Ascending aorta (tissue), 2 donors: ENCODE measurements around the gene LENG9. TPM values are rescaled to one million over a fixed set of nuclear protein-coding genes. Genes with fewer than 3 reads are reported as not detected.

Source experiments
- DNase-seq, 2 donors: peaks; one replicate each; pipeline ENCODE4 v3.0.0-alpha.2; 2019; ENCODE audit warnings: low spot score in 2 of 2
- H3K27ac ChIP-seq, 2 donors: fragments of 200-600 bp; sonication (generic); one replicate each; pipeline ENCODE4 v1.5.1; 2016 to 2017; ENCODE audit warnings: mild to moderate bottlenecking in 1 of 2
- H3K27me3 ChIP-seq: fragments of 200-600 bp; sonication (generic); one replicate; pipeline ENCODE4 v1.5.1; 2017
- H3K36me3 ChIP-seq, 2 donors: fragments of 200-600 bp; sonication (generic); one replicate each; pipeline ENCODE4 v1.5.1; 2016
- H3K4me1 ChIP-seq, 2 donors: fragments of 200-600 bp; sonication (generic); one replicate each; pipeline ENCODE4 v1.5.1; 2016 to 2017; ENCODE audit warnings: mild to moderate bottlenecking in 1 of 2
- H3K4me3 ChIP-seq, 2 donors: fragments of 200-600 bp; sonication (generic); one replicate each; pipeline ENCODE4 v1.5.1; 2016 to 2017; ENCODE audit warnings: mild to moderate bottlenecking in 1 of 2
- H3K9me3 ChIP-seq, 2 donors: fragments of 200-600 bp; sonication (generic); one replicate each; pipeline ENCODE4 v1.5.1; 2016
- CTCF ChIP-seq, 3 experiments: fragments of 200-600 bp in 2 of 3; fragments of 450-650 bp in 1 of 3; sonication (generic) in 2 of 3; IDR thresholded peaks; one replicate each; pipeline ENCODE4 v1.5.1; 2016 to 2019; ENCODE audit warnings: antibody characterized with exemption in 3 of 3, mild to moderate bottlenecking in 1 of 3, moderate library complexity in 1 of 3
- intact Hi-C: fragments of 100-400 bp; cut with DNase I; formaldehyde crosslinking; loops from one replicate; pipeline ENCODE4 v1.15.1; 2023
- total RNA-seq: library from RNA; depleted of rRNA; stranded (reverse); fragments of >200 nt; gene quantifications from one replicate; pipeline ENCODE4 v1.1.0, GENCODE V29; 2016

The LENG9 gene
- total RNA-seq, 1 donor from 2014 or later: 10.1 TPM

- no peaks in the 10 kb centered on the region for H3K9me3 ChIP-seq
- DNase-seq: no peak
- H3K4me3 ChIP-seq: no peak overlapping the region
- TF ChIP-seq CTCF (IDR thresholded peaks at IDR 0.05): peak in 2 of 3 experiments; percentile 55 to 66
- intact Hi-C loops: loop anchor here (5.0 kb wide), 1 partner anchor 196 kb away; no protein-coding TSS in a partner anchor
- H3K36me3 ChIP-seq: no peaks in the 10 kb centered on the region
- no peaks in the 10 kb centered on the region for H3K4me1 ChIP-seq
- no peaks in the 10 kb centered on the region for H3K27me3 ChIP-seq
- no peak overlapping the region for H3K27ac ChIP-seq
Observed at GRCh38 chr19:54481326-54481930, 17.9 kb upstream of the LENG9 start.

GRCh38 chr19:54480051-54480450, 16.5 kb upstream of the LENG9 start:
- no peaks in the 10 kb centered on the region for H3K27me3 ChIP-seq
- H3K36me3 ChIP-seq: no peaks in the 10 kb centered on the region
- H3K4me1 ChIP-seq: no peaks in the 10 kb centered on the region
- no peak overlapping the region for H3K4me3 ChIP-seq
- no peak for DNase-seq
- no peak overlapping the region for H3K27ac ChIP-seq
- intact Hi-C loops: loop anchor here (5.0 kb wide), 1 partner anchor 197 kb away; no protein-coding TSS in a partner anchor
- no peak for TF ChIP-seq CTCF (IDR thresholded peaks at IDR 0.05)
- H3K9me3 ChIP-seq: no peaks in the 10 kb centered on the region

GRCh38 chr19:54478677-54479266, 15.2 kb upstream of the LENG9 start:
- TF ChIP-seq CTCF (IDR thresholded peaks at IDR 0.05): peak; percentile 11 to 61 (median 37)
- no peak for DNase-seq
- Histone ChIP-seq H3K9me3 (no peaks in the 10 kb centered on the region), H3K4me1 (peaks cover 0 to 1% of the 10 kb centered on the region in 2 donors), H3K4me3 (no peak overlapping the region), H3K27me3 (no peaks in the 10 kb centered on the region), H3K27ac (no peak overlapping the region), H3K36me3 (no peaks in the 10 kb centered on the region)
- intact Hi-C loops: loop anchor here (10.0 kb wide), 1 partner anchor 636 kb away; the partner anchor contains the start of gene PPP1R12C

- DNase-seq: no peak
- intact Hi-C loops: loop anchor here (10.0 kb wide), 1 partner anchor 637 kb away; the partner anchor contains the start of gene PPP1R12C
- Histone ChIP-seq H3K4me3 (no peak overlapping the region), H3K9me3 (no peaks in the 10 kb centered on the region), H3K27ac (no peak overlapping the region), H3K4me1 (peaks cover 0 to 5% of the 10 kb centered on the region in 2 donors), H3K36me3 (no peaks in the 10 kb centered on the region), H3K27me3 (no peaks in the 10 kb centered on the region)
- no peak for TF ChIP-seq CTCF (IDR thresholded peaks at IDR 0.05)
Observed at GRCh38 chr19:54477650-54478049, 14.1 kb upstream of the LENG9 start.

GRCh38 chr19:54475706-54476105, 12.1 kb upstream of the LENG9 start:
- Histone ChIP-seq H3K27me3 (no peaks in the 10 kb centered on the region), H3K36me3 (no peaks in the 10 kb centered on the region), H3K9me3 (no peaks in the 10 kb centered on the region), H3K4me3 (no peak overlapping the region), H3K27ac (no peak overlapping the region), H3K4me1 (peaks cover 0 to 12% of the 10 kb centered on the region in 2 donors)
- no peak for DNase-seq
- TF ChIP-seq CTCF (IDR thresholded peaks at IDR 0.05): no peak
- intact Hi-C loops: loop anchor here (10.0 kb wide), 1 partner anchor 639 kb away; the partner anchor contains the start of gene PPP1R12C
